Stromal cell of bone marrow (primary cell): Measurements from ENCODE around the gene DLEC1.
A peak's percentile ranks its signal among the peaks of the same experiment; 100 is the strongest.

Experiments used
- DNase-seq: peaks from one replicate; pipeline ENCODE4 v3.0.0-alpha.2; 2012; ENCODE audit warnings: low read depth

The DLEC1 gene, protein sequence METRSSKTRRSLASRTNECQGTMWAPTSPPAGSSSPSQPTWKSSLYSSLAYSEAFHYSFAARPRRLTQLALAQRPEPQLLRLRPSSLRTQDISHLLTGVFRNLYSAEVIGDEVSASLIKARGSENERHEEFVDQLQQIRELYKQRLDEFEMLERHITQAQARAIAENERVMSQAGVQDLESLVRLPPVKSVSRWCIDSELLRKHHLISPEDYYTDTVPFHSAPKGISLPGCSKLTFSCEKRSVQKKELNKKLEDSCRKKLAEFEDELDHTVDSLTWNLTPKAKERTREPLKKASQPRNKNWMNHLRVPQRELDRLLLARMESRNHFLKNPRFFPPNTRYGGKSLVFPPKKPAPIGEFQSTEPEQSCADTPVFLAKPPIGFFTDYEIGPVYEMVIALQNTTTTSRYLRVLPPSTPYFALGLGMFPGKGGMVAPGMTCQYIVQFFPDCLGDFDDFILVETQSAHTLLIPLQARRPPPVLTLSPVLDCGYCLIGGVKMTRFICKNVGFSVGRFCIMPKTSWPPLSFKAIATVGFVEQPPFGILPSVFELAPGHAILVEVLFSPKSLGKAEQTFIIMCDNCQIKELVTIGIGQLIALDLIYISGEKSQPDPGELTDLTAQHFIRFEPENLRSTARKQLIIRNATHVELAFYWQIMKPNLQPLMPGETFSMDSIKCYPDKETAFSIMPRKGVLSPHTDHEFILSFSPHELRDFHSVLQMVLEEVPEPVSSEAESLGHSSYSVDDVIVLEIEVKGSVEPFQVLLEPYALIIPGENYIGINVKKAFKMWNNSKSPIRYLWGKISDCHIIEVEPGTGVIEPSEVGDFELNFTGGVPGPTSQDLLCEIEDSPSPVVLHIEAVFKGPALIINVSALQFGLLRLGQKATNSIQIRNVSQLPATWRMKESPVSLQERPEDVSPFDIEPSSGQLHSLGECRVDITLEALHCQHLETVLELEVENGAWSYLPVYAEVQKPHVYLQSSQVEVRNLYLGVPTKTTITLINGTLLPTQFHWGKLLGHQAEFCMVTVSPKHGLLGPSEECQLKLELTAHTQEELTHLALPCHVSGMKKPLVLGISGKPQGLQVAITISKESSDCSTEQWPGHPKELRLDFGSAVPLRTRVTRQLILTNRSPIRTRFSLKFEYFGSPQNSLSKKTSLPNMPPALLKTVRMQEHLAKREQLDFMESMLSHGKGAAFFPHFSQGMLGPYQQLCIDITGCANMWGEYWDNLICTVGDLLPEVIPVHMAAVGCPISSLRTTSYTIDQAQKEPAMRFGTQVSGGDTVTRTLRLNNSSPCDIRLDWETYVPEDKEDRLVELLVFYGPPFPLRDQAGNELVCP (N-terminal part only)

DNA sequence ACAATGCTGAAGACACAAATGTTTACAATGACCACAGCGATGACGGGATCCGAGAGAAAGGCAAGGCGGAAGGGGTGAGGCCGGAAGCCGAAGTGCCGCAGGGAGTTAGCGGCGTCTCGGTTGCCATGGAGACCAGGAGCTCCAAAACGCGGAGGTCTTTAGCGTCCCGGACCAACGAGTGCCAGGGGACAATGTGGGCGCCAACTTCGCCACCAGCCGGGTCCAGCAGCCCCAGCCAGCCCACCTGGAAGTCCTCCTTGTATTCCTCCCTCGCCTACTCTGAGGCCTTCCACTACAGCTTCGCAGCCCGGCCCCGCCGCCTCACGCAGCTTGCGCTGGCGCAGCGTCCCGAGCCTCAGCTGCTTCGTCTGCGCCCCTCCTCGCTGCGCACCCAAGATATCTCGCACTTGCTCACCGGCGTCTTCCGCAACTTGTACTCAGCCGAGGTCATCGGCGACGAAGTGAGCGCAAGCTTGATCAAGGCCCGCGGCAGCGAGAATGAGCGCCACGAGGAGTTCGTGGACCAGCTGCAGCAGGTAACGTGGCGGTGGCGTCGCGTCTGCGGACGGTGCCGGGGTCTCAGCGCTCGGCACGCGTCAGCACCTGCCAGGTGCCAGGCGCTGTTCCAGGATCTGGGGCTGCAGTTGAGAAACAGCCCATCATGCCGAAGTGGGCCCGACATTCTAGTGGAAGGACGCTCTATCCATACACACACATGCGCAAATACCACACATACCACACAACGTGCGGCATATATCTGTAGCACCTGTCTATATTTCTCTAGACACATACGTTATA, at the start of gene DLEC1:
TSS of gene DLEC1 (plus strand) at position 108 of the 798 bp plus-strand sequence. CDS start at position 126, 18 bp downstream.
- no peak for DNase-seq

DNA sequence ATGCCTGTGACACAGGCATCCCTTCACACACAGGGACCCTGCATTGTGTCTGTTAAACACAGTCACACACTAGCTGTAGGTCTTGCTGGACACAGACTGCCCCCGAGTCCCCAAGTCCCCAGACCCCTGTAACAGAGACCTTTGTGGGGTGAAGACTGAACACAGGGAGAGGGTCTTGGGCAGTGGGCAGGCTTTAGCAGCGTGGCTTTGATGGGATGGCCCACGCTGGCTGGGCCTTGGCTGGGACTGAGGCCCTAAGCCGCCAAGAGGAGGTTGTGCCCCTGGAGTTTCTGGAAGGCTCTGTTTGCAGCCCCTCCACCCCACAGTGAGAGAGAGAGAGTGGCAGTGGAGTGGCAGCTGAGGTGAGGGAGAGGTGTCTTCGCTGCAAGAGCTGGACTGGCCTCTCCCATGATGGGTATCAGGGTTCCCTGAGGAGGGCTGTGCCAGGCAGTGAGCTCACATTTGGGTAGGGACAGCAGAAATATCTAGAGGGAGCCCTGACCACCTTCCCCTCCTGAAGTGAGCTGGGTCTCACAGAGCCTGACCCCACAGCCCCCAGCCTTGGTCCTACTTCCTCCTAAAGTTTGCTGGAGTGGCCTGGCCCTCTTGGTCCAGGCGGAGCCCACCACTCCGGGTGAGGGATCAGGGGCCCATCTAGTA, 49.1 kb upstream of the DLEC1 start:
- no peak for DNase-seq

DNA sequence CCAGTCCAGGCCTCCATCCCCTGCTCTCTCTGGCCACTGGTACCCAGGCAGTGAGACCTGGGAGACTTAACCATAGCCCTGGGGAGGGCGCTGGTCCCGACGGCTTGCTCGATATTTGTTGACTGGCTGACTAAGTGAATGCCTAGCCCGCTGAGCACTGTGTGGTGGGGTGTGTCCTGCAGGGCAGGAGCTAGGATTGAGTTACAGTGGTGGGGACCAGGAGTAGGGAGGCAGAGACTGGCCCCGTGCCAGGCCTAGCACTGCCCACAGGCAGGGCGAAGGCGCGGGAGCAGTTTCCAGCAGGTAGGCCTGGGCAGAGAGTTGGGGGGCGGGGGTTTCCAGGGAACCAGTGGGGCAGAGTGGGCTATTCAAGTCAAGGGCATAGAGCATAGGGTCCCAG, 48.5 kb upstream of the DLEC1 start, which contains the start of gene VILL:
TSS of gene VILL (plus strand) at position 260 of the 400 bp plus-strand sequence. CDS start 2,887 bp downstream, outside the sequence.
- no peak for DNase-seq

DNA sequence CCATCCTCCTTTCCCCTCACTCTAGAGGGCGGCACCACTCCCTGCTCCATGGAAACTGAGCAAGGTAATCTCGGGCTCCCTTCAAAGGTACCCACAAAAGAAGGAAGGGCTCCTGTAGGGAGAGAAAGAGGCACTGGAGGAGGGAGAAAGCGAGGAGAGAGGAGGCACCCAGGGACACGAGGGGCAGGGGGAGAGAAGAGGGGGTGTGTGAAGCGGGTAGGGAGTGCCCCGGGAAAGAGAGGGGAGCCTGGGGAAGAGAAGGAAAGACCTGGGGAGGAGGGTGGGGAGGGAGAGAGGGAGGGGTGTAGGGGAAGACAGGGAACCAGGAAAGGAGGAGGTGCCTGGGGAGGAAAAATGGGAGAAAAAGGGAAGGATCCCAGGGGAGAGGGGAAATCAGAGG, 47.9 kb upstream of the DLEC1 start:
- no peak for DNase-seq

DNA sequence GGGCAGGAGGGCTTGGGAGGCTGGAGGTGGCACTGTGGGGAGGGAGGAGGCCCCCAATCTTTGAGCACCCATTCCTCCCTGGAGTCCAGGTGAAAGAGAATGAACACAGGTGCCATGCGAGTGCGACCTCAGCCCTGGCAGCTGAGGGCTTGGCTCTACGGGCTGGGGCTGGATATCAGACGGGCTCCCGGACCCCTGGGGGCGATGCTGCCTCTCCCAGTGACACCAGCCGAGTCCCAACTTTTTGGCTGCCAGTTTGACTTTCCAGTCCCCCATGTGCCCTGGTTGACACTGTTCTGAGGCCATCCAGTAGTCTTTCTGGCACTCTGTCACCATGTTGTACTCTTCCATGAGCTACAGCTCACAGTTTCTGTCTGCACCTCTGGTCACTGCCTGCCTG, 47.2 kb upstream of the DLEC1 start:
- DNase-seq, result no peak

DNA sequence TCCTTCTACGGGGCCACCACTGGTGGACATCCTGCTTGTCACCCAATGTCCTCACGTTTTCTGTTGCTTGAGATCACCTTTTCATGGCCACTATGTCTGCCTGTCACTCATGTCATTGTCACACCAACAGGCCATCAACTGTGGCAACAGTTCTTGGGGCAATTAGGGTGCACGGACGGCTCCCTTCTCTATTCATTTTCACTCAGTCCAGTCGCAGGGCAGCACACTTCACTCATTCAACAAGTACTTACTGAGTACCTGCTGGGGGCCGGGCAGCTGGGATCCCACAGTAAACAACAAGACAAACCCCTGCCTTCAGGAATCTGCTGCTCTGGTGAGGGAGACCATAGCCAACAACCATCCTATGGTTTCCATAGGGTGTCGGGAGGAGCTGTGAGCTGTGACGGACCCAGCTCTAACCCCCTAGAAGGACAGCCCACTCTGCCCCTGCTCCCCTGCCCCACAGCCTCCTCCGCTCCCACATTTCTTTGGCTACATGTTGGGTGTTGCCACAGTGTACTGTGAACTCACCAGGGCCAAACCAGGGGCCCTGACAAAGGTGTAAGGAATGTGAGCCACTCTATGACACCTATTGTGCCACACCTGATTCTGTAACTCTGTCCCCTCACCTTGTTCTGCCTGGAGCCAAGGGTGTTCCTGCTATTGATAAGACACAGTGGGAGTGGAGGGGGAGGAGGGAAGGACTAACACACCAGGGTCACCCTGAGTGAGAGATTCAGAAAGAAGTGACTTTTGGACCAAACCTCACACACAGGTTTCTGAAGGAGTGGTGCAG, 46.5 kb upstream of the DLEC1 start:
- no peak for DNase-seq

DNA sequence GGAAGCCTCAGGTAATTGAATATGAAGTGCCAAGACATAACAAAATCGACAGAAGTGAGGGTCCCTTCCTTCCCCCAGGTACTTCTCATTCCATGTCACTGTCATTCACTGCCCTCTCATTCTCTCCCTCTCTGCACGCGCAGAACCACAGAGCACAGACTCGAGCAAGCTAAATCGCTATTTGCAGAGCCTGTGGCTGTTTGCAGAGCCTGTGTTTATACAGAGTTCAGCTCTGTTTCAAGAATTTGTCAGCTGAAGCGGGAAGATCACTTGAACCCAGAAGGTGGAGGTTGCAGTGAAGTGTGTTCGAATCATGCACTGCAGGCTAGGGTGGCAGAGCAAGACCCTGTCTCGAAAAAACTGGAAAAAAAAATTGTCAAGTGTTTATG, 45.9 kb upstream of the DLEC1 start:
- no peak for DNase-seq

DNA sequence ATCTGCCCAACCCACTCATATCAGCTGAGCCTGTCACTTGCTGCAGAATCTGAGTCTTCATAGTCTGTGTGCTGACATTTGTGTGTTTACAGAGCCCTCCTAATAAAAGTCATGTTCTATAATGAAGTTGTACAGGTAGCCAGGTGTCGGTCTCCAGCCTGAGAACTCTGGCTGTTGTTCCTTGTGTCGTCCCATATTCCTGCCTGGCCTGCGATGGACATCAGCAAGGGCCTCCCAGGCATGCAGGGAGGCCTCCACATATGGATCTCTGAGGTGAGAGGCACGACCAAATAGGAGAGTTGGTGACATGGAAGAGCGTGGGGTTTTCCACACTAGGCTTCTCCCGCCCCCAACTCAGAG, 45.6 kb upstream of the DLEC1 start:
- DNase-seq, result no peak

DNA sequence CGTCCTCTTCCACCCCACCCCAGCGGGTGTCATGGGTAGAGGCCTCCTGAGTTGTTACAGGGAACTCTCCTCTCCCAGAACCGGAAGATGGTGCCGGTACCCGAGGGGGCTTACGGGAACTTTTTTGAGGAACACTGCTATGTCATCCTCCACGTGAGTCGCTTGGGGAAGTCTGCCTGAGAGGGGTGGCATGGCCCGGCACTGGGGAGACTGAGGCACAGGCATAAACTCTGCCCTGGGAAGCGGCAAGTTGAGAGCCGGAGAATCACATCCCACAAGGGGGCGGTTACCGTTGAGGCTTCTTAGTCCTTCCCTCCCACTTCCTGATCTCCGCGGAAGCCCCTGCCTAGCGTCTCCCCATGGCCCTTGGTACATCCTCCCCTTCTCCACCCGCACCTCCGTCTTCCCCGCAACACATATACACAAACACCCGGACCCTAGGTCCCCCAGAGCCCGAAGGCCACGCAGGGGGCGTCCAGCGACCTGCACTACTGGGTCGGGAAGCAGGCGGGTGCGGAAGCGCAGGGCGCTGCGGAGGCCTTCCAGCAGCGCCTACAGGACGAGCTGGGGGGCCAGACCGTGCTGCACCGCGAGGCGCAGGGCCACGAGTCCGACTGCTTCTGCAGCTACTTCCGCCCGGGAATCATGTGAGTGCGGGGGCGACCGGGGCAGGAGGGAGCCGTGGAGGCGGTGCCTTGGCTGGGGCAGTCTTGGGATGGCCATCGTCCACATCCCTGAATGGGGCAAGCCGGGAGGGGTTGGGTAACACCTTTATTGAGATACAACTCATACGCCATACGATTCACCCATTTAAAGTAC, 45.0 kb upstream of the DLEC1 start:
- DNase-seq, result peak; percentile 53

DNA sequence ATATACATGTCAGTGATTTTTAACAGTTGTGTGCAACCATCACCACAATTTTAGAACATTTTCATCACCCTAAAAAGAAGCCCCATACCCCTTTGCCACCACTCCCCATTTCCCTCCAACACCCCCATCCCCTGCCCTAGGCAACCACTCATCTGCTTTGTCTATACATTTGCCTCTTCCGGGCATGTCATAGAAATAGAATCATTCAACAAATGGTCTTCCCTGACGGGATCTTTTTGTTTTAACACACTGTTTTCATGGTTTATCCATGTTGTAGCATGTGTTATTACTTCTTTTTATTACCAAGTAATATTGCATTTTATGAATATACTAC, 44.4 kb upstream of the DLEC1 start:
- no peak for DNase-seq

DNA sequence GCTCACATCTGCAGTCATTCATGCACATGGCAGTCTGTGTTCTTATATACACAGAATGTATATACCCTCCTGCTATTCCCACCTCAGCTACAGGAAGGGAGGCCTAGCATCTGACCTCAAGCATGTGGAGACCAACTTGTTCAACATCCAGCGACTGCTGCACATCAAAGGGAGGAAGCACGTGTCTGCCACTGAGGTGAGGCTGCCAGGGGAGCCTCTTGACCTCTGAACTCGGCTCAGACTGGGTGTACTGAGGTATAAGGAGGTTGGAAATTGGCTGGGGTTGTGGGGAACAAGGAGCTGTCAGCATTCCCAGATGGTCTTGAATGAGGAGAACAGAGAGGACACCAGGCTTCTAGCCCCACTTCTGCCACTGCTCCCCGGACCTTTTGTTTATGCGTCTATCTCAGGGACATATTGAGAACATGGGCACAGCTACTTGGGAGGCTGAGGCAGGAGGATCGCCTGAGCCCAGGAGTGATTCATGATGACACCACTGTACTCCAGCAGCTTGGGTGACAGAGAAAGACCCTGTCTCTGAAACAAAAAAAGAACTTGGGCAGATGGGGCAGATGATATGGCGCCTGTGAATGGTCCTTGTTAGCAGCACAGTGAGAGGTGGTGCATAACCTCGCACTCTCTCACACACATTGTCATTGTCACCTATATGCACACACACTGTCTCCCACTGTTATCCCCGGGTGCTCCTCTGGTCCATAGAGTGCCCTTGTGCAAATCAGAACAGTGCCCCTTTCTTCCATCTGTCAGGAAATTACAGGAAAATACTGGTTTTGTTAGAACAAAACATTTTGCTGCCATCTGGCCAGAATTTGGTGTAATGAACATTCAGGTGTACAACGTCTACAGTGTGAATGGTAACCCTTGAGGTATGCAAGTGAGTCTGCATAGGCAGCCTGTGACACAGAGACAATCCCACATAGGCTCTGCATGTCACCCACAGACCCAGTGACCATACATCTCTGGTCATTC, 43.1 kb upstream of the DLEC1 start:
- no peak for DNase-seq

DNA sequence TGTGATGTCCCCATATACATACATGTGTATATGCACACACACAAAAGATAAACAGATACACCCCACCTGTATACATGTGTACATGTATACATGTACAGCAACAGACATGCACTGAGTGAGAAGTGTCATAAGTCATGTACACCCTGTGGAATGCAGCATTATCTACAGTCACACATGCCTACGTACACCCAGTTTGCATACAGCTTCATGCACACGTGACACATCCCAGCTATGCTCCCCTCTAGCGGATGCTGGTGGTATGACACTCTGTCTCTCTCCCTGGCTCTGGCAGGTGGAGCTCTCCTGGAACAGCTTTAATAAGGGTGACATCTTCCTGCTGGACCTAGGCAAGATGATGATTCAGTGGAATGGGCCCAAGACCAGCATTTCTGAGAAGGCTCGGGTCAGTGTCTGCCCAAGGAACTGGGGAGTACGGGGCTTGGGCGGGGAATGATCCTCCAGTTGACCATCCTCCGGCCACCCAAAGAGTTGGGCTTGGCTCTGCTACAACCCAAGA, 42.2 kb upstream of the DLEC1 start:
- DNase-seq, result peak; percentile 45

DNA sequence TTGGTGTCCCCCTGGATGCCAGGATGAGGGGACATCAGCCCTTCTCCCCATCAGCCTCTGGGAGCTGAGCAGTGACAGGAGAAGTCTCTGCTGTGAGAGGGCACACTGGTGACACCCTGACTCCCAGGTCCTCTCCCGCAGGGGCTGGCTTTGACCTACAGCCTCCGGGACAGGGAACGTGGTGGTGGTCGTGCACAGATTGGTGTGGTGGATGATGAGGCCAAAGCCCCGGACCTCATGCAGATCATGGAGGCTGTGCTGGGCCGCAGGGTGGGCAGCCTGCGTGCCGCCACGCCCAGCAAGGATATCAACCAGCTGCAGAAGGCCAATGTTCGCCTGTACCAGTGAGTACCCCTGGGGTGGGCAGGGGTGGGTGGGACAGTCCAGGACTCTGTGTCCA, 41.7 kb upstream of the DLEC1 start:
- DNase-seq, result no peak

DNA sequence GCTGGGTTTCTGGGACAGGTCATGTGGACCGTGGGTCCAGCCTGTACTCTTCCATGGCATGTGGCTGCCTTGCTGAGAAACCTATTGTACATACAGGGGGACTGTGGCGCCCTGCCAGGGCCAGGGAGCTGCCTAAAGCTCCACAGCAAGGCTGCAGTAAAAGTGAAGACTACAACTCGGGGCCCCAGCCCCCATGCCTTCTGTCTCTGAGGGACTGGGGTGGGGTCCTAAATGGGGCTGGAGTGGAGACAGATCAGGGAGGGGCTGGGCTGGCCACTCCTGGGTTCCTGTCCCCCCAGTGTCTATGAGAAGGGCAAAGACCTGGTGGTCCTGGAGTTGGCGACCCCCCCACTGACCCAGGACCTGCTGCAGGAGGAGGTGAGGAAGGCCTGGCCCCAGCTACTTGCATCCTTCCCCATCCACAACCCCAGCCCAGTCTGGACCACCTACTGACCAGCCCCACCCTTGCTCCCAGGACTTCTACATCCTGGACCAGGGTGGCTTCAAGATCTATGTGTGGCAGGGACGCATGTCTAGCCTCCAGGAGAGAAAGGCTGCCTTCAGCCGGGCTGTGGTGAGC, 41.1 kb upstream of the DLEC1 start:
- DNase-seq, result no peak

DNA sequence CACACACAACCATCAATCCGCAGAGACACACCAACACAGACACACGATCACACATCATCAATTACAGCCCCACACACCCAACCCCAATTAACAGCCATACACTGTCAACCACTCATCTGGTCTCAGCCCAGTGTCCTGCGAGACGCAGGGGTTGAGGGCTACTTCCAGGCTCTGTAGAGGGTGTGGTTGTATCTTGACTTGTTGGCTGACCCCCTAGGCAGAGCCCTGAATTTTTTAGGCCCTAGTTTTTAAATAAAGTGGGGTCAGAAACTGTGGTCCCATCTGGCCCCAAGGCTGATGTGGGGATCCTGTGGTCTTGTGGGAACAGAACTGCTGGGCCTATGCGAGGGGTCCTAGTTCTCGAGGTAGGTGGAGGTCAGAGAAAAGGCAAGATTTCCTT, 39.2 kb upstream of the DLEC1 start:
- no peak for DNase-seq

DNA sequence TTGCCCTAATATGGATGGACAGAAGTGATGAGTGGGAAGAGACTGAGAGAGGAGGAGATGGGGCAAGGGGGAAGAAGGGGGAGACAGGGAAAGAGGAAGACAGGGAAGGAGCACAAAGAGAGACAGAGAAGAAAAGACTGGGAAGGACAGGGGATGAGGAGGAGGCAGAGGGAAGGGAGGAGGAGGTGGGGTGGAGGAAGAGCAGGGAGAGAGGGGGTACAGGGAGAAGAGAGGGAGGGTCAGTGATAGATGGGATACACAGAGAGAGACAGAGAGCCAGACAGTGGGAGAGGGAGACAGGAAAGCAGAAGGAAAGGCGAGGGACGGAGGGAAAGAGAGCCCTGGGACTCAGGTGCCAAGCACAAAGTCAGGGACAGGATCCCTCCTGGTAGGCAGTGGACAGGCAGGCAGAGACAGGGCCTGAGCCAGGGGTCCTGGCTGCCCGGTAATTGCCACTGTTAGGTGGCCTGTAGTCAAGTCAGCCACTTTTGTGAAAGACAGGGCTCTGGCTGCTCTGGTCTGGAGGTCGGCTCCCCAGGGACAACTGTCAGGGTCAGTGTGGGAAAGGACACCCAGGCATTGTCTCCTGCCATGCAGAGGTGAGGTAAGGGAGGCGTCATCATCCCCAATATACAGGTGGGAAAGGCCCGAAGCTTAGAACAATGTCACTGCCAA, 38.6 kb upstream of the DLEC1 start:
- DNase-seq, result no peak

DNA sequence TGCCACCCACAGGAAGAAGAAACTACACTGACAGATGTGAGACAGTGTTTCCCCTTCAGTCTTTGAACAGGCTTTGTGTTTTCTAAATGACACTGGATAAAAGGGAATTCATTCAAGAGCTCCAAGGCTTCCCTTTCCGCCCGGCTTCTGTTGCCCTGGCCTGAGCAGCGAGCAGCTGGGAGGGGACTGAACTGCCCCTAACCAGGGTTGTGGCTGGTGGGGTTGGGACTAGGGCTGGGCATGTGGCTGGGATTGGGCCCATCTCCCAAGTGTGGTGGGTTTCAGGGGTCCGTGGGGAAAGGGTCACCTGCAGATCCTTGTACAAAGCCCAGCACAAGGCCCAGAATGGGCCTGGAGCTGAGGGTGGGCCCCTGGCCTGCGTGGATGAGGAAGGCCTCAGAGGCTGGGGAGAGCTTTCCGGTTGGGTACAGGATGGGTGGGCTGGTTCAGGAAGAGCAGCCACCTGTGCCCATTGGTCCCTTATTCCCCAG, 38.0 kb upstream of the DLEC1 start:
- DNase-seq, result no peak
